DMS114 treated with DMSO at 0.1 percent for 48 hours (cell line): ENCODE measurements around the gene PADI4.

Experiments
- DNase-seq: peaks from one replicate; lab custom pipeline; 2025; ENCODE audit not compliant: unreplicated experiment; lab: John Stamatoyannopoulos, UW

PADI4 gene, protein sequence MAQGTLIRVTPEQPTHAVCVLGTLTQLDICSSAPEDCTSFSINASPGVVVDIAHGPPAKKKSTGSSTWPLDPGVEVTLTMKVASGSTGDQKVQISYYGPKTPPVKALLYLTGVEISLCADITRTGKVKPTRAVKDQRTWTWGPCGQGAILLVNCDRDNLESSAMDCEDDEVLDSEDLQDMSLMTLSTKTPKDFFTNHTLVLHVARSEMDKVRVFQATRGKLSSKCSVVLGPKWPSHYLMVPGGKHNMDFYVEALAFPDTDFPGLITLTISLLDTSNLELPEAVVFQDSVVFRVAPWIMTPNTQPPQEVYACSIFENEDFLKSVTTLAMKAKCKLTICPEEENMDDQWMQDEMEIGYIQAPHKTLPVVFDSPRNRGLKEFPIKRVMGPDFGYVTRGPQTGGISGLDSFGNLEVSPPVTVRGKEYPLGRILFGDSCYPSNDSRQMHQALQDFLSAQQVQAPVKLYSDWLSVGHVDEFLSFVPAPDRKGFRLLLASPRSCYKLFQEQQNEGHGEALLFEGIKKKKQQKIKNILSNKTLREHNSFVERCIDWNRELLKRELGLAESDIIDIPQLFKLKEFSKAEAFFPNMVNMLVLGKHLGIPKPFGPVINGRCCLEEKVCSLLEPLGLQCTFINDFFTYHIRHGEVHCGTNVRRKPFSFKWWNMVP

DNA sequence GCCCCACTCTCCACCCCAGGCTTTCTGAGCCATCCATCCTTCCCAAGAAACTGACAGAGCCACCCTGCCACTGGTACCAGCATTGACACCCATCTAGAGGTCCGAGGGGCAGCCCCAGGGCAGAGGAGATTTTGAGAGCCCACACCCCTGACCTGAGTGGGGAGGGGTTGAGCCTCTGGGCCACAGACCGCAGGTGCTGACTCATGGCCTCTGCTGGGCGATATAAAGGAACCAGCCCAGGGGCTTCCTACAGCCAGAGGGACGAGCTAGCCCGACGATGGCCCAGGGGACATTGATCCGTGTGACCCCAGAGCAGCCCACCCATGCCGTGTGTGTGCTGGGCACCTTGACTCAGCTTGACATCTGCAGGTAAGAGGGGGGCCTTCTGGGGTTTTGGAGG is at the start of gene PADI4:
Gene PADI4 (plus strand): TSS at position 252 of the 400 bp plus-strand sequence. CDS start 26 bp downstream, at position 278.
- DNase-seq: no peak

DNA sequence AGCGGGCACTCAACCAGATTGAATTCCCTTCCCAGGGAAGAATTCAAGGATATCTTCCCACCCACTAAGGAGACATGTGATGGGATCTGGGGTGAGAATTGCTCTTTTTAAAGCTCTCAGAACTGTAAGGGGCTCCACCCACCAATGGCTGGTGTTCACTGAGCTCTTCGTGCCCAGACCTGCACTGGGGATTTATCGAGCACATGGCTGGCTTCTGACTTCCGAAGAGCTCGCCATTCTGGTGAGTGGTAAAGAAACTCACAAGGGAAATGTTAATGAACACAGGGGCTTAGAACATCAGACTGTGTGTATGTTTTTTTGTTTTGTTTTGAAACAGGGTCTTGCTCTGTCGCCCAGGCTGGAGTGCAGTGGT is 49.3 kb upstream of the PADI4 start:
- no peak for DNase-seq

GRCh38 chr1:17259233-17259873 is 48.6 kb upstream of the PADI4 start:
- no peak for DNase-seq

GRCh38 chr1:17260264-17260663 is 47.7 kb upstream of the PADI4 start:
- DNase-seq: no peak

GRCh38 chr1:17260738-17261137 is 47.3 kb upstream of the PADI4 start:
- DNase-seq: no peak

DNA sequence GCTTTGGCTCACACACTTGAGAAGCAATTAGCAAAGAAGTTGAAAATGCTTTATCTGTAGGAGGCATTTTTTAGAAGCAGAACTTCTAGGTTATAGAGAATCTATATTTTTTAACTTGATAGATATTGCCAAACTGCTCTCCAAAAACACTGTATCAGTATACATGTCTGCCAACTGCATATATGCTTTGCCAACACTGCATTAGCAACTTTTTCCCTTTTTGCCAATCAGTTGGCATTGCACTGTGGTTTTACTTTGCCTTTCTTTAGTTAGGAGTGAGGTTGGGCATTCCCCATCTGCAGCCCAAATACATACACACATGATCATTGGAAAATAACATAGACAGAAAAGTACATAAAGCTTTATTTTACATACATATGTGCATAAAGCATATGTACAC is 44.1 kb upstream of the PADI4 start:
- no peak for DNase-seq

DNA sequence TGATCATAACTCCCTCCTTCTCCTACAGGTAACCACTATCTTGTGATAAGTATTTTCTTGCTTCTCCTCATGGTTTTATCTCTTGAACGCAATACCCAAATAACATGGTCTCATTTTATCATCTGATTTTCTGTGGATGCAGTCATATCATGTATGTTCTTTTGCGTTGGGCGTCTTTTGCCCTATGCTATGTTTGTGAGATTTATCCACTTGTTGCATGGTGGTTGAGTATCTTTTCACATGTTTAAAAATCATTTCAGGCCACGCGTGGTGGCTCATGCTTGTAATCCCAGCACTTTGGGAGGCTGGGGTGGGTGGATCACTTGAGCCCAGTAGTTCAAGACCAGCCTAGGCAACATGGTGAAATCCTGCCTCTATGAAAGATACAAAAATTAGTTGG is 43.5 kb upstream of the PADI4 start:
- DNase-seq: no peak

DNA sequence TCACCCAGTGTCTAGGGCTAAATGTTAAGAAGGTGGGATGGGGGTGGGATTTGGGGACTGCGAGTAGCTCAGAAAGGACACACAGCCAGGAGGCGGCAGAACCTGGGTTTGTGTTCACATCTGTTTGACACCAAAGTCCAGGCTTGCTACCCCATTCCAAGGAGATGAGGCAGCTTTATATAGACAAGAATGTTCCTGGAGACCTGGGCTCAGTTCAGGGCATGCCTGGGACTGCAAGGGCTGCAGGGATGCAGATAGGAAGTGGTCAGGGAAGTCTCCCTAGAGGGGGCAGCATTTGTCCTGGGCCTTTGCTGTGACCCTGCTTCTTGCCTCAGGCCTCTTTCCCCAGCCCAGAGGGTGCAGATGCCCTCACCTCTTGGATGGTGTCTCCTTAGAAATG is 42.8 kb upstream of the PADI4 start:
- DNase-seq: no peak

DNA sequence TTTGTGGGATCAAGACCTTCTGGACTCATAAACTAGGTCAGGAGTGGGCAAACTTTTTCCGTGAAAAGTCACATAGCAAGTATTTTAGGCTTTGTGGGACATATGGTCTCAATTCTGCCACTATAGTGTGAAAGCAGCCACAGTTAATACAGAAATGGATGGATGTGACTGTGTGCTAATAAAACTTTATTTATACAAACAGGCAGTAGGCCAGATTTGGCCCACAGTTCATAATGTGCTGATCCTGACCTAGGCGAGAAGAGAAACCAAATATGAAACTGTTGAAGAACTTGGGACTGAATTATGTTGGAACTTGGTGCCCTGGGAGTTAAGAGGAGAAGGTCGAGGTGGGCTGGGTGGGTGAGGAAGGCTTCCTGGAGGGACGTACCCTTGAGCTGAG is 42.0 kb upstream of the PADI4 start:
- DNase-seq: no peak

- DNase-seq: no peak
Measured at GRCh38 chr1:17270891-17271765, 36.9 kb upstream of the PADI4 start.

DNA sequence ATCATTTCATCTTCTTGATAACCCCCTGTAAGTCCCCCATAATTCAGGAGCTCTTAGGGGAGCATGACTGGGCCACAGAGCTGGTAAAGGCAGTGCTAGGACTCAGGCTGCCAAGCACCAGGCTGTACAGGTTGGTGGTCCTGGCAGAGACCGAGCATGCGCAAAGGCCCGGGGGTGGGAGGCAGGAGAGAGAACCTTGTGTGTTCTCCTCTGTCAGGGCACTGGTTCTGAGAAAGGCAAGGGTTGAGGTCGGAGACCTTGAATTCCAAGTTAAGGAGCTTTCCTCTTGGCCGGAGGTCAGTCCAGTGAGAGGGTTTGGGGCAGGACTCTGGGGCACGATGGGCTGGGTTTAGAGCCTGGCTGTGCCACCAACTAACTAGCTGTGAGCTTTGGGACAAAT is 35.9 kb upstream of the PADI4 start:
- DNase-seq: no peak

DNA sequence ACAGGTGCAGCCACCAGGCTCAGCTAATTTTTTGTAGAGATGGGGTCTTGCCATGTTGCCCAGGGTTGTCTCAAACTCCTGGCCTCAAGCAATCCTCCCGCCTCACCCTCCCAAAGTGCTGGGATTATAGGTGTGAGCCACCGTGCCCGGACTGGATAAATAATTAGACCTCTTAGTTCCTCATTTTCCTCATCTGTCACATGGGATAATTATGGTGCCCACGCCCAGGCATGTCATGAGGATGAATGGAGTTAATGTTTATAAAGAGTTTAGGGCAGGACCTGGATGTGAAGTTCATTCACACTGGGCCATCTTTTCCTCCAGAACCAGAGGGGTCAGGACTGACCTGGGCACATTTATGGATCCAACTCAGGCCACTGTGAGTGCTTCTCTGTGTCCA is 35.4 kb upstream of the PADI4 start:
- no peak for DNase-seq

GRCh38 chr1:17273096-17273495 is 34.9 kb upstream of the PADI4 start:
- no peak for DNase-seq

DNA sequence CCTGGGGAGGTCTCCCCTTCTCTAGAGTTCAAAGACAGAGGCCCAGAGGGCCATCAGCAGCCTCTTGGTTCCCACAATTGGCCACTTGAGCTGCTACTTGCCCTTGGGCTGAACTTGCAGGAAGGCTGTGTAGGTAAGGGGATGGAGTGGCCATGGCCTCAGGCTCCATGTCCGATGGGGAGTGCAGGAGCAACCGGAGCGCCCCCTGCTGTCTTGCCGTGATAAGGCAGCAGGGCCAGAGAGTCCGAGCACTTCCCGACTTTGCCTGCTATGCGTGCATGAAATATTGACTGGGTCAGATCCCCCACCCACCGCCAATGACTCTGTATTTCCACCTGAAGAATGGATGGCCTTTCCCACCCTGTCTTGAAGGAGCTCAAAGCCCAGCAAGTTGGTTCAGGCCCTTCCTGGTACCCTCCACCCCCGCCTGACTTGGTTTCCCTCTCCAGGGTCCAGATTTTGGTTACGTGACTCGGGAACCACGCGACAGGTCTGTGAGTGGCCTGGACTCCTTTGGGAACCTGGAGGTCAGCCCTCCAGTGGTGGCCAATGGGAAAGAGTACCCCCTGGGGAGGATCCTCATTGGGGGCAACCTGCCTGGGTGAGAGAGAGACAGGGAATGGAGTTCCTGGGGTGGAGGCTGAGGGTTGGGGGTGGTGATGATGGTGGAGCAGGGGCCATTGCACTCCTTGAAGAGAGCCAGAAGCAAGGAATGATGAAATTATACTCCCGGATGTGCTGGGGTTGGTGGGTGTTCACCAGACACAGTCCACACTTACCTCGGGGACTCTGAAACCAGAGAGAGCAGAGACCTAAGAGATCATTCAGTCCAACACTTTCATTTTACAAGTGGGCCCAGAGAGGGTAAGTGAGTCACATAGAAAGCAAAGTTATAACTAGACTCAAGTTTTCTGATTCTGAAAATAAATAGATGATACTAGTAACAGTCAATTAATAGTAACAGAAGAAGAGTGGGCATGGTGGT is 33.5 kb upstream of the PADI4 start:
- no peak for DNase-seq

- no peak for DNase-seq
Measured at GRCh38 chr1:17276568-17276967, 31.4 kb upstream of the PADI4 start.

- DNase-seq: no peak
Measured at GRCh38 chr1:17277511-17278159, 30.4 kb upstream of the PADI4 start.

DNA sequence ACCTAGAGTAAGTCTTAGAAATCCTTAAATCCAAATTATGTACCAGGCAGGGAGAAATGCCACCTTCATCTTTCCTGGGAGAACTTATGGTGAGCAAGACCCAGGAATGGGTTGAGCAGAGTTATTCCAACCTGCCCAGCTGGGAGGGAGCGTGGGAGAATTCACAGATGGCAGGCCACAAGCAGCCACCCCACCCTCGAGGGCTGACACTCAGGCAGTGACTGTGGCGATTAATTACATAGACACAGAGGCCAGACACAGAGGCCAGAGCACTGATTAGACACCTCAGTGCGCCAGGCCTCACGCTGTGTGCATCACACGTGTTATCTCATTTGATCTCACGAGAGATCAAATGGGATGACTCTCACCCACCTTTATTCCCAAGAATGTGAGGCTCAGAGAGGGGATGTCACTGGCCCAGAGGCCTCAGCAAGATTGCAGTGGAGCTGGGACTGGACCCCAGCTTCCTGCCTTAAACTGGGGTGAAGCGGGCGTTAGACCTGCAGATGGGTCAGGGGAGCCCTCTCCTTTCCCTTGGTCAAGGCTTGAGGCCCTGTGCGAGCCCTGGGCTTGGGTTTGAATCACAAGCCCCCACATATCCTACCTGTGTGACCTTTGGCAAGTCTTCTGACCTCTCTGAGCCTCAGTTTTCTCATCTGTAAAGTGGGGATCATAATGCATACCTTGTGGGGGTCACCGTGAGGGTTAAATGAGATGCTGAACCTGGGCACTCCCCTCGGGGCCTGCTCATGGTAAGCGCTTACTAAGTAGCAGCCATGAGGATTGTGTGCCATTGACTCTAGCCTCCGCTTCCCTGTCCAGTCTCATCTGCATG is 28.8 kb upstream of the PADI4 start:
- DNase-seq: no peak

DNA sequence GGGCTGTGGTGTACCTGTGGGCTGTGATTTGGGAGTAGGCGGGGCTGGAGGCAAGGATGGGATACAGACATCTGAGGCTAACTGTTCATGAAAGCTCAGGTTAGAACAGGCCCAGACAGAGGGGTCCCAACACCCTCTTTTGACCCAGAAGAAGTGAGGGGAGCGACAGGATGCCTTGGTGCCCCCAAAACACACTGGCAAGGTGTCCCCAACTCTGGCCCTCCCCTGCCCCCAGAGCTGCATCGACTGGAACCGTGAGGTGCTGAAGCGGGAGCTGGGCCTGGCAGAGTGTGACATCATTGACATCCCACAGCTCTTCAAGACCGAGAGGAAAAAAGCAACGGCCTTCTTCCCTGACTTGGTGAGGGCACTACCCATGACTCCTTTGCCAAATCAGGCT is 27.6 kb upstream of the PADI4 start:
- no peak for DNase-seq

GRCh38 chr1:17280894-17281293 is 27.1 kb upstream of the PADI4 start:
- no peak for DNase-seq
